ENCODE data around the gene MADD. TPM values are rescaled to one million over a fixed set of nuclear protein-coding genes. Genes with fewer than 3 reads are reported as not detected.

MADD gene
- total RNA-seq, 2 experiments from 2014 or later = 161 to 178 TPM

- Histone ChIP-seq H3K27me3 (ENCODE audit: control insufficient read depth in 1 of 2, insufficient read depth in 2 of 2, low read length in 2 of 2) (no peaks in the 10 kb centered on the region), H3K4me3 (ENCODE audit: low read length) (no peak overlapping the region), H3K4me1 (ENCODE audit: insufficient read depth, low read length) (no peaks in the 10 kb centered on the region), H3K36me3 (ENCODE audit: insufficient read depth, low read length) (peaks cover 51% of the 10 kb centered on the region), H3K9me3 (ENCODE audit: control insufficient read depth in 1 of 2, insufficient read depth in 1 of 2, low read length in 2 of 2) (no peaks in the 10 kb centered on the region), H3K27ac (ENCODE audit: low read depth in 1 of 2, low read length in 2 of 2) (no peak overlapping the region)
- ATAC-seq (ENCODE audit: poor library complexity) (no peak), DNase-seq (peak in 2 of 14 experiments; percentile 13 to 23)
- no peaks in the 10 kb centered on the region for H3K27me3 Mint-ChIP-seq
- no peaks in the 10 kb centered on the region for H3K9me3 Mint-ChIP-seq
- TF ChIP-seq CTCF (IDR thresholded peaks at IDR 0.05) = no peak
- H3K4me1 Mint-ChIP-seq (ENCODE audit: low read depth) = peaks cover 4% of the 10 kb centered on the region
- ChIA-PET CTCF (interaction anchor here (0.7 kb wide), 1 partner anchor 18 kb away, joined by 3 read pairs; no protein-coding TSS in a partner anchor), POLR2A (interaction anchor here (1.9 kb wide), 1 partner anchor 11 kb away, joined by 6 read pairs; the partner anchor contains the start of gene DDB2)
- intact Hi-C loops (cut with DNase I, micrococcal nuclease) = no loop called here
- no peak overlapping the region for H3K27ac Mint-ChIP-seq
- H3K4me3 Mint-ChIP-seq = no peak overlapping the region
- peaks cover 67% of the 10 kb centered on the region for H3K36me3 Mint-ChIP-seq (ENCODE audit: low read depth)
Observed at GRCh38 chr11:47225552-47226400, 44.2 kb upstream of the MADD start.

- ChIA-PET CTCF (interaction anchor here (0.7 kb wide), 1 partner anchor 42 kb away, joined by 3 read pairs; no protein-coding TSS in a partner anchor), POLR2A (no interaction called here)
- no peak for DNase-seq
- Histone ChIP-seq H3K4me3 (ENCODE audit: low read length) (no peak overlapping the region), H3K27me3 (ENCODE audit: control insufficient read depth in 1 of 2, insufficient read depth in 2 of 2, low read length in 2 of 2) (no peaks in the 10 kb centered on the region), H3K9me3 (ENCODE audit: control insufficient read depth in 1 of 2, insufficient read depth in 1 of 2, low read length in 2 of 2) (no peaks in the 10 kb centered on the region), H3K36me3 (ENCODE audit: insufficient read depth, low read length) (peaks cover 34% of the 10 kb centered on the region), H3K4me1 (ENCODE audit: insufficient read depth, low read length) (peaks cover 5% of the 10 kb centered on the region), H3K27ac (ENCODE audit: low read depth in 1 of 2, low read length in 2 of 2) (no peak overlapping the region)
- no peak for TF ChIP-seq CTCF (IDR thresholded peaks at IDR 0.05)
- H3K4me1 Mint-ChIP-seq (ENCODE audit: low read depth) = peaks cover 9% of the 10 kb centered on the region
- ATAC-seq (ENCODE audit: poor library complexity) = no peak
- H3K36me3 Mint-ChIP-seq (ENCODE audit: low read depth) = peaks cover 53% of the 10 kb centered on the region
- no peaks in the 10 kb centered on the region for H3K27me3 Mint-ChIP-seq
- no peaks in the 10 kb centered on the region for H3K9me3 Mint-ChIP-seq
- no peak overlapping the region for H3K4me3 Mint-ChIP-seq
- no peak overlapping the region for H3K27ac Mint-ChIP-seq
- intact Hi-C loops (cut with DNase I, micrococcal nuclease) = no loop called here
Observed at GRCh38 chr11:47229161-47229560, 40.8 kb upstream of the MADD start.

GRCh38 chr11:47233051-47233450 is 36.9 kb upstream of the MADD start:
- intact Hi-C loops (cut with DNase I, micrococcal nuclease) = loop anchor here in 1 of 2 experiments (5.0 kb wide), 1 partner anchor 39 kb away; the partner anchor contains the start of gene MADD
- no peaks in the 10 kb centered on the region for H3K27me3 ChIP-seq (ENCODE audit: control insufficient read depth in 1 of 2, insufficient read depth in 2 of 2, low read length in 2 of 2)
- Mint-ChIP-seq H3K27ac (peak overlapping the region; percentile 69), H3K4me1 (ENCODE audit: low read depth) (peaks cover 29% of the 10 kb centered on the region), H3K9me3 (no peaks in the 10 kb centered on the region), H3K27me3 (no peaks in the 10 kb centered on the region), H3K4me3 (no peak overlapping the region), H3K36me3 (ENCODE audit: low read depth) (peaks cover 45% of the 10 kb centered on the region)
- peaks cover 19% of the 10 kb centered on the region for H3K36me3 ChIP-seq (ENCODE audit: insufficient read depth, low read length)
- no peak for ATAC-seq (ENCODE audit: poor library complexity)
- POLR2A ChIA-PET = interaction anchor here (3.6 to 6.0 kb wide), 2 partner anchors 18 to 38 kb away, joined by 19 to 51 read pairs; partner anchors contain the start of genes DDB2 and MADD
- no peak overlapping the region for H3K4me3 ChIP-seq (ENCODE audit: low read length)
- CTCF ChIA-PET = interaction anchor here (0.9 to 2.9 kb wide), 5 partner anchors 8 to 129 kb away, joined by 3 to 10 read pairs (median 4); partner anchors contain the start of genes ACP2 and ARFGAP2
- no peak for DNase-seq
- no peaks in the 10 kb centered on the region for H3K9me3 ChIP-seq (ENCODE audit: control insufficient read depth in 1 of 2, insufficient read depth in 1 of 2, low read length in 2 of 2)
- H3K4me1 ChIP-seq (ENCODE audit: insufficient read depth, low read length) = peaks cover 24% of the 10 kb centered on the region
- H3K27ac ChIP-seq (ENCODE audit: low read depth in 1 of 2, low read length in 2 of 2) = no peak overlapping the region
- no peak for TF ChIP-seq CTCF (IDR thresholded peaks at IDR 0.05)
